ENCODE measurements around the gene CFAP70.

Gene CFAP70

GRCh38 chr10:73229567-73229966 lies 129.1 kb downstream of the CFAP70 start:
- ChIA-PET POLR2A (ENCODE audit: low non-redundant PET) (no interaction called here), CTCF (interaction anchor here (0.7 kb wide), 1 partner anchor 11 kb away, joined by 3 read pairs; no protein-coding TSS in a partner anchor)
- no peak for DNase-seq (ENCODE audit: low spot score)
- no peak overlapping the region for H3K27ac ChIP-seq
- no peak for TF ChIP-seq CTCF (conservative IDR thresholded peaks at IDR 0.05; ENCODE audit: low read depth)

DNA sequence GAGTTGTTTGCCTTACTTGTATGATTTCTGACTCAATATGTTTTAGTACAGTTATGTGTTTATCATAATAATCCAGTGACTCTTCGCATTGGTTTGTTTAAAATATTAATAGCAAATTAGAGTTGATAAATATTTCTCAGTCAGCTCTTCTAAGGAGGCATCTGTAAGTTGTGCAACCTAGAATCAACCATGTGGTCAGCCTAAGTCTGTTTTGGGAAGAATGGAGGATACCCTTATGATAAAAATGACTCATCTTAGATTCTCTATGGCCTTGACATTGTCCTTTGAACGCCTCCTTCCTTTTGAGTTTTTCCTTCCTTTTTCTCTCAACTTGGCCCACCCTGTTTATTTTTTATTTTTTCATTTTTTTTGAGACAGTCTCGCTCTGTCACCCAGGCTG lies 130.4 kb downstream of the CFAP70 start:
- H3K27ac ChIP-seq: no peak overlapping the region
- TF ChIP-seq CTCF (conservative IDR thresholded peaks at IDR 0.05; ENCODE audit: low read depth): no peak
- no peak for DNase-seq (ENCODE audit: low spot score)
- CTCF ChIA-PET: no interaction called here
- POLR2A ChIA-PET (ENCODE audit: low non-redundant PET): no interaction called here

DNA sequence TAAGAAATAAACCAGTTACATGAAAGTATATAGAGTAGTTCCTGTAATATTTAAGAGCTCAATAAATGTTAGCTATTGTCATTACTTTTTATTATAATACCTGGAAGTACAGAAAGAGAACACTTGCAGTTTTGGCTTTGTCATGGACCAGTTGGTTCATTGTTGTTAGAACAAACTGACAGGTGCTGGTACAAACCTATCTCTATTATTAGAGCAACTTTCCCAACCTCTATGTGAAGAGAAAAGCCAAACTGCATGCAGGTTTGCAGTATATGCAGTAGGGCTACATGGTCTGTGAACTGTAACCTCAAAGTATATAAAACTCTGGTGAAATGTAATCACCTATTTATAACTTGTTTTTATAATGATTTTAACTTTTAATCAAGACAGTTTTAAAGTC lies 132.0 kb downstream of the CFAP70 start:
- DNase-seq (ENCODE audit: low spot score): no peak
- ChIA-PET CTCF (interaction anchor here (0.6 kb wide), 1 partner anchor 131 kb away, joined by 3 read pairs; no protein-coding TSS in a partner anchor), POLR2A (ENCODE audit: low non-redundant PET) (no interaction called here)
- no peak for TF ChIP-seq CTCF (conservative IDR thresholded peaks at IDR 0.05; ENCODE audit: low read depth)
- no peak overlapping the region for H3K27ac ChIP-seq

GRCh38 chr10:73225518-73225917 lies 133.1 kb downstream of the CFAP70 start:
- ChIA-PET POLR2A (ENCODE audit: low non-redundant PET) (interaction anchor here (0.7 kb wide), 1 partner anchor 21 kb away, joined by 6 read pairs; no protein-coding TSS in a partner anchor), CTCF (interaction anchor here (0.6 kb wide), 1 partner anchor 39 kb away, joined by 3 read pairs; no protein-coding TSS in a partner anchor)
- TF ChIP-seq CTCF (conservative IDR thresholded peaks at IDR 0.05; ENCODE audit: low read depth): no peak
- no peak overlapping the region for H3K27ac ChIP-seq
- no peak for DNase-seq (ENCODE audit: low spot score)

DNA sequence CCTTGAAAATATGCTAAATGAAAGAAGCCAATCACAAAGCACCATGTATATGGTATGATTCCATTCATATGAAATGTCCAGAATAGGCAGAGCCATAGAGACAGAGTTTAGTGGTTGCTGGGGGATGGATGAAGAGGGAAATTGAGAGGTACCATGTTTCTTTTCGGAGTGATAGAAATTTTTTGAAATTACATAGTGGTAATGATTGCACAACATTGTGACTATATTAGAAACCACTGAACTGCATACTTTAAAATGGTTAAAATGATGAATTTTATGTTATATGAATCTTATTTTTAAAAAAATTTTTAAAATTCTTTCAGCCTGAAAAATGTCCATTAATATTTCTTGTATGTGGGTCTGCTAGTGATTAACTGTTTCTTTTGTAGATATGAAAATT lies 137.7 kb downstream of the CFAP70 start:
- no peak for DNase-seq (ENCODE audit: low spot score)
- POLR2A ChIA-PET (ENCODE audit: low non-redundant PET): no interaction called here
- no peak for TF ChIP-seq CTCF (conservative IDR thresholded peaks at IDR 0.05; ENCODE audit: low read depth)
- CTCF ChIA-PET: no interaction called here
- no peak overlapping the region for H3K27ac ChIP-seq

- no peak for TF ChIP-seq CTCF (conservative IDR thresholded peaks at IDR 0.05; ENCODE audit: low read depth)
- ChIA-PET CTCF (interaction anchor here (0.9 kb wide), 2 partner anchors 10 to 13 kb away, joined by 3 read pairs; no protein-coding TSS in a partner anchor), POLR2A (ENCODE audit: low non-redundant PET) (no interaction called here)
- no peak for DNase-seq (ENCODE audit: low spot score)
- H3K27ac ChIP-seq: no peak overlapping the region
Measured at GRCh38 chr10:73219384-73219783, 139.3 kb downstream of the CFAP70 start.

Measured in RWPE1 (cell line).